ENCODE data around the gene TPP2.

Gene TPP2

DNA sequence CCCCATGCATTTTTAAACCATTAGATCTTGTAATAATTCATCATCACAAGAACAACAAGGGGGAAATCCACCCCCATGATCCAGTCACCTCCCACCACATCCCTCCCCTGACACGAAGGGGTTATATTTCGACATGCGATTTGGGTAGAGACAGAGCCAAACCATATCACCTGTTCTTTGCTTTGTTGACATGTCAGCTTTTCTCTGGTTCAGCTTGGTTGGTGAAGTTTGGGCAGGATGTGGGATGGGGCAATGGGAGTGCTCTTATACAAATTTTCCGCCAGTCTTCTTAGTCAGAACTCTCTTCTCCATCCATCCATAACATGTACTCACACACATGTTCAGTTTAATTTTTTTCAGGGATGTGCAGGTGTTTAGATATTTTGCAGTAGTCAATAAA is 12.9 kb downstream of the TPP2 start:
- Histone ChIP-seq H2AFZ (ENCODE audit: low read depth, low read length, severe bottlenecking) (no peak overlapping the region), H4K20me1 (ENCODE audit: low read depth, low read length) (peaks cover 12% of the 10 kb centered on the region; the same call in 1 of the 2 replicates), H3K4me2 (ENCODE audit: low read depth, low read length, poor library complexity, severe bottlenecking) (no peak overlapping the region), H3K4me3 (ENCODE audit: insufficient read depth, low read length, poor library complexity, severe bottlenecking) (no peak overlapping the region), H3F3A (ENCODE audit: insufficient read depth) (peaks cover 3% of the 10 kb centered on the region; the same call in 1 of the 2 replicates), H3K9me3 (ENCODE audit: insufficient read depth, low read length) (no peaks in the 10 kb centered on the region), H3K27me3 (ENCODE audit: low read length) (no peaks in the 10 kb centered on the region), H3K36me3 (ENCODE audit: low read length) (peaks cover 46% of the 10 kb centered on the region; the same call in 1 of the 2 replicates), H3K9ac (ENCODE audit: low read length) (no peak overlapping the region), H3K9me2 (replicated peaks; ENCODE audit: insufficient read depth, low read length) (no peaks in the 10 kb centered on the region), H3K79me2 (ENCODE audit: insufficient read depth, low read length) (peaks cover 88% of the 10 kb centered on the region), H3K27ac (ENCODE audit: low read depth, low read length) (no peak overlapping the region)
- TF ChIP-seq, protein P1, sequence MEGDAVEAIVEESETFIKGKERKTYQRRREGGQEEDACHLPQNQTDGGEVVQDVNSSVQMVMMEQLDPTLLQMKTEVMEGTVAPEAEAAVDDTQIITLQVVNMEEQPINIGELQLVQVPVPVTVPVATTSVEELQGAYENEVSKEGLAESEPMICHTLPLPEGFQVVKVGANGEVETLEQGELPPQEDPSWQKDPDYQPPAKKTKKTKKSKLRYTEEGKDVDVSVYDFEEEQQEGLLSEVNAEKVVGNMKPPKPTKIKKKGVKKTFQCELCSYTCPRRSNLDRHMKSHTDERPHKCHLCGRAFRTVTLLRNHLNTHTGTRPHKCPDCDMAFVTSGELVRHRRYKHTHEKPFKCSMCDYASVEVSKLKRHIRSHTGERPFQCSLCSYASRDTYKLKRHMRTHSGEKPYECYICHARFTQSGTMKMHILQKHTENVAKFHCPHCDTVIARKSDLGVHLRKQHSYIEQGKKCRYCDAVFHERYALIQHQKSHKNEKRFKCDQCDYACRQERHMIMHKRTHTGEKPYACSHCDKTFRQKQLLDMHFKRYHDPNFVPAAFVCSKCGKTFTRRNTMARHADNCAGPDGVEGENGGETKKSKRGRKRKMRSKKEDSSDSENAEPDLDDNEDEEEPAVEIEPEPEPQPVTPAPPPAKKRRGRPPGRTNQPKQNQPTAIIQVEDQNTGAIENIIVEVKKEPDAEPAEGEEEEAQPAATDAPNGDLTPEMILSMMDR (IDR thresholded peaks at IDR 0.05; ENCODE audit: insufficient read depth, low read length, poor library complexity, severe bottlenecking), result no peak
- no peak for TF ChIP-seq EZH2phosphoT487 (conservative IDR thresholded peaks at IDR 0.05; ENCODE audit: low read length)

DNA sequence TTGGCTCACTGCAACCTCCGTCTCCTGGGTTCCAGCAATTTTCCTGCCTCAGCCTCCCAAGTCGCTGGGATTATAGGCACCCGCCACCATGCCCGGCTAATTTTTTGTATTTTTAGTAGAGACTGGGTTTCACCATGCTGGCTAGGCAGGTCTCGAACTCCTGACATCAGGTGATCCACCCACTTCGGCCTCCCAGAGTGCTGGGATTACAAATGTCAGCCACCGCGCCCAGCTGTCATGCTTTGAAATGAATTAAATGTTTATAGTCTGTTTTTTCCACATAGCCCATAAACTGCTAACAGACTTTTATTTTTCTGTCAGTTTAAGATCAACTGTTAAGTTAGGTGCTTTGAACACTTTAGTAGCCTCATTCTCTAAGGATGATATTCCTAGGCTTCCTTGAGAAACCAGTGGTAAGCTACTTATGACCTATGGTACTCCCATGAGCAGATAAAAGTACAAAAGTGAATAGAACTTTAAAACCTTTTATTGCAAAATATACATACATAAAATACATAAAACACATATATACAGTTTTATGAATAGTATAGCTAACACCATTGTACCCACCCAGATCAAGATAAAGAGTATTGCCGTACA is 13.6 kb downstream of the TPP2 start:
- Histone ChIP-seq H3K79me2 (ENCODE audit: insufficient read depth, low read length) (peaks cover 81% of the 10 kb centered on the region), H3K36me3 (ENCODE audit: low read length) (peaks cover 46% of the 10 kb centered on the region; the same call in 1 of the 2 replicates)

DNA sequence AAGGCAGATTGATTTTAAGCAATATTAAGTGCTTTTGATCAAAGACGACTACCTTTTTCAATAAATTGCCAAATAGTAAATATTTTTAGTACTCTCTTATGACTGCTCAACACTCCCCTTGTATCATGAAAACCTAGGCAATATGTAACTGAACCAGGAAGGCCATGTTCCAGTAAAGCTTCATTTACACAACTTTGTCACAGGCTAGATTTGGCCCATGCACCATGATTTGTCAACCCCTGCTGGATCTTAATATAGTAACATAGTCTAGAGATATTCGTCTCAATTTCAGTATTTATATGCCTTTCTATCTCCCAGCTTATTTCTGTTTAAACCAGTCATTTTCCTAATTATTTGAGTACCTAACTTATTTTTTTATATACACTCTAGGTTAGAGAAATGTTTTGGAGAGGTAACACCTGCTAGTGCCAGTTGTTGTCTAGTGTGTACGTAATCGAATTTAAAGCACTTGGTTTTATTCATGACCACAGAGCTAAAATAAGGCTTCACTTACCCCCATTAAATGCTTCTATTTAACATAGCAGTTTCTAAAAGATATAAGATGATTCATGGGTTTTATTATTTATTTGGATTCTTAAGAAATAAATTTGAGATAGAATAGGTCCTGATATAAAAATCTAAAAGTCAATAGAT is 21.0 kb downstream of the TPP2 start:
- peaks cover 17% of the 10 kb centered on the region for H3K79me2 ChIP-seq (ENCODE audit: insufficient read depth, low read length)
- H3K9me3 ChIP-seq (ENCODE audit: insufficient read depth, low read length), result no peaks in the 10 kb centered on the region
- no peak overlapping the region for H3K4me2 ChIP-seq (ENCODE audit: low read depth, low read length, poor library complexity, severe bottlenecking)
- peaks cover 8% of the 10 kb centered on the region; the same call in 1 of the 2 replicates for H4K20me1 ChIP-seq (ENCODE audit: low read depth, low read length)
- H2AFZ ChIP-seq (ENCODE audit: low read depth, low read length, severe bottlenecking), result no peak overlapping the region
- TF ChIP-seq, protein P1 (IDR thresholded peaks at IDR 0.05; ENCODE audit: insufficient read depth, low read length, poor library complexity, severe bottlenecking), result no peak
- TF ChIP-seq EZH2phosphoT487 (conservative IDR thresholded peaks at IDR 0.05; ENCODE audit: low read length), result no peak
- H3K9me2 ChIP-seq (replicated peaks; ENCODE audit: insufficient read depth, low read length), result no peaks in the 10 kb centered on the region
- H3K4me3 ChIP-seq (ENCODE audit: insufficient read depth, low read length, poor library complexity, severe bottlenecking), result no peak overlapping the region
- peaks cover 62% of the 10 kb centered on the region for H3K36me3 ChIP-seq (ENCODE audit: low read length)
- no peak overlapping the region for H3K9ac ChIP-seq (ENCODE audit: low read length)
- no peak overlapping the region for H3K27ac ChIP-seq (ENCODE audit: low read depth, low read length)
- peaks cover 6% of the 10 kb centered on the region; the same call in 1 of the 2 replicates for H3F3A ChIP-seq (ENCODE audit: insufficient read depth)
- H3K27me3 ChIP-seq (ENCODE audit: low read length), result no peaks in the 10 kb centered on the region

More for the DNA sequence above, 13.6 kb downstream of the TPP2 start:
- H3K27ac ChIP-seq (ENCODE audit: low read depth, low read length), result no peak overlapping the region
- H3K4me3 ChIP-seq (ENCODE audit: insufficient read depth, low read length, poor library complexity, severe bottlenecking), result no peak overlapping the region
- H4K20me1 ChIP-seq (ENCODE audit: low read depth, low read length), result peaks cover 10% of the 10 kb centered on the region; the same call in 1 of the 2 replicates
- H3F3A ChIP-seq (ENCODE audit: insufficient read depth), result peaks cover 3% of the 10 kb centered on the region; the same call in 1 of the 2 replicates
- no peak overlapping the region for H3K4me2 ChIP-seq (ENCODE audit: low read depth, low read length, poor library complexity, severe bottlenecking)
- H3K9me2 ChIP-seq (replicated peaks; ENCODE audit: insufficient read depth, low read length), result no peaks in the 10 kb centered on the region
- TF ChIP-seq, protein P1 (IDR thresholded peaks at IDR 0.05; ENCODE audit: insufficient read depth, low read length, poor library complexity, severe bottlenecking), result no peak
- TF ChIP-seq EZH2phosphoT487 (conservative IDR thresholded peaks at IDR 0.05; ENCODE audit: low read length), result no peak
- H3K9me3 ChIP-seq (ENCODE audit: insufficient read depth, low read length), result no peaks in the 10 kb centered on the region
- H3K27me3 ChIP-seq (ENCODE audit: low read length), result no peaks in the 10 kb centered on the region
- no peak overlapping the region for H2AFZ ChIP-seq (ENCODE audit: low read depth, low read length, severe bottlenecking)
- no peak overlapping the region for H3K9ac ChIP-seq (ENCODE audit: low read length)

All from SU-DHL-6 (cell line).